GM12873 (cell line): ENCODE measurements around the gene RNF187.

Source experiments
- CTCF ChIP-seq: IDR thresholded peaks from 2 replicates; pipeline ENCODE4 v1.5.1; 2012; ENCODE audit warnings: low read depth, mild to moderate bottlenecking, moderate library complexity, low read length, control low read depth; ENCODE audit not compliant: insufficient read depth; ENCODE audit errors: missing control alignments

RNF187 gene

GRCh38 chr1:228445843-228446650 lies 41.1 kb upstream of the RNF187 start:
- TF ChIP-seq CTCF, result no peak

- TF ChIP-seq CTCF, result no peak
Measured at GRCh38 chr1:228446852-228447251, 40.3 kb upstream of the RNF187 start.

GRCh38 chr1:228448372-228448771 lies 38.8 kb upstream of the RNF187 start:
- TF ChIP-seq CTCF, result no peak

- TF ChIP-seq CTCF, result no peak
Measured at GRCh38 chr1:228450200-228450599, 37.0 kb upstream of the RNF187 start.

- TF ChIP-seq CTCF, result no peak
Measured at GRCh38 chr1:228452194-228453021, 34.8 kb upstream of the RNF187 start.

GRCh38 chr1:228453022-228453560 lies 34.1 kb upstream of the RNF187 start:
- TF ChIP-seq CTCF, result no peak

- no peak for TF ChIP-seq CTCF
Measured at GRCh38 chr1:228453614-228454013, 33.6 kb upstream of the RNF187 start.
